H1 (cell line): ENCODE measurements around the gene NMT1. TPM values are rescaled to one million over a fixed set of nuclear protein-coding genes. Genes with fewer than 3 reads are reported as not detected.

ENCODE experiments used
- HDAC6 ChIP-seq: IDR thresholded peaks from one replicate; pipeline ENCODE4 v1.7.1; 2012; ENCODE audit warnings: low read depth, mild to moderate bottlenecking, inconsistent platforms, low read length, moderate library complexity
- SAP30 ChIP-seq: fragments of 300-600 bp; sonication (generic); IDR thresholded peaks from 2 replicates; pipeline ENCODE4 v1.7.1; 2012; ENCODE audit warnings: low read length, moderate library complexity, mild to moderate bottlenecking, inconsistent platforms; ENCODE audit not compliant: insufficient read depth, insufficient replicate concordance
- TBP ChIP-seq: IDR thresholded peaks from 2 replicates; pipeline ENCODE4 v1.6.1; 2011; ENCODE audit warnings: low read depth, low read length, improper control_type of control experiment
- polyA plus RNA-seq, 7 experiments: library from polyadenylated mRNA; depleted of rRNA in 3 of 7; stranded (reverse) in 5 of 7; unstranded in 2 of 7; fragments of >200 nt in 5 of 7; fragments of 200-250 nt in 2 of 7; gene quantifications; 1 replicate in 5 of 7; 2 replicates in 1 of 7; 4 replicates in 1 of 7; pipeline versions ENCODE4 v1.2.1 to v1.2.3, GENCODE V29; 2011 to 2013; ENCODE audit warnings: missing spikeins in 2 of 7, mixed read lengths in 2 of 7
- total RNA-seq: library from RNA; stranded (reverse); fragmentation: NEBNext Ultra II Directional; extraction: Animal tissue kit (Norgen Biotek cat#: 25700); gene quantifications from 2 replicates; pipeline ENCODE4 v1.2.1, GENCODE V29; 2021

NMT1 gene
- total and polyA plus RNA-seq, 2 of the 8 experiments (the other 6 are each of a cell fraction or from before 2014, with no cell fraction given) = 42.9 to 149 TPM

- TF ChIP-seq HDAC6 (no peak), TBP (no peak), SAP30 (no peak)
Measured at GRCh38 chr17:45144199-45145034, 83.3 kb downstream of the NMT1 start (continued).
